H1 (cell line): ENCODE measurements around the gene CCK. TPM values are rescaled to one million over a fixed set of nuclear protein-coding genes. Genes with fewer than 3 reads are reported as not detected.

Experiments used
- CTCF ChIA-PET: fragments of 300-600 bp; sonication (Branson Sonifier 250); formaldehyde crosslinking; loops from one replicate; lab custom pipeline; 2021; ENCODE audit not compliant: partially characterized antibody; lab: Charles Lee
- POLR2A ChIA-PET: fragments of 300-600 bp; sonication (Branson Sonifier 250); formaldehyde crosslinking; loops from one replicate; lab custom pipeline; 2021; ENCODE audit warnings: inconsistent platforms; ENCODE audit not compliant: partially characterized antibody; lab: Charles Lee
- DNase-seq, 2 experiments: peaks; one replicate each; pipeline versions ENCODE4 v3.0.0 to v3.0.0-alpha.2; 2010 to 2022; ENCODE audit warnings: low spot score in 2 of 2, low read depth in 1 of 2, mixed read lengths in 1 of 2
- FAIRE-seq: peaks from 2 replicates; lab custom pipeline; 2011; peaks lifted over from hg19 to GRCh38; lab: Jason Lieb, UNC
- H2AFZ ChIP-seq: 2 replicates; pipeline ENCODE4 v1.8.1; 2012; ENCODE audit warnings: low read length, inconsistent platforms
- H2AK5ac ChIP-seq: 2 replicates; pipeline ENCODE4 v1.6.1; 2013; ENCODE audit warnings: low read depth, low read length
- H2BK120ac ChIP-seq: replicated peaks from 2 replicates; pipeline ENCODE3; 2013; ENCODE audit warnings: low read depth, low read length, inconsistent platforms
- H2BK12ac ChIP-seq: 2 replicates; pipeline ENCODE4 v1.6.1; 2013; ENCODE audit warnings: low read depth, low read length
- H2BK15ac ChIP-seq: 2 replicates; pipeline ENCODE4 v1.6.1; 2013; ENCODE audit warnings: low read length
- H2BK20ac ChIP-seq: 2 replicates; pipeline ENCODE4 v1.6.1; 2013; ENCODE audit warnings: low read length
- H2BK5ac ChIP-seq: 2 replicates; pipeline ENCODE4 v1.6.1; 2013; ENCODE audit warnings: low read depth, low read length
- H3K14ac ChIP-seq: 2 replicates; pipeline ENCODE4 v1.6.1; 2013; ENCODE audit warnings: inconsistent platforms; ENCODE audit not compliant: insufficient read length
- H3K18ac ChIP-seq: 2 replicates; pipeline ENCODE4 v1.6.1; 2013; ENCODE audit warnings: low read length; ENCODE audit errors: extremely low read depth
- H3K23ac ChIP-seq: 2 replicates; pipeline ENCODE4 v1.6.1; 2013; ENCODE audit warnings: inconsistent platforms; ENCODE audit not compliant: insufficient read length
- H3K23me2 ChIP-seq: 2 replicates; pipeline ENCODE4 v1.6.1; 2013; ENCODE audit warnings: low read depth, low read length
- H3K27ac ChIP-seq: 2 replicates; pipeline ENCODE4 v1.6.1; 2011; ENCODE audit warnings: low read depth, low read length, inconsistent platforms
- H3K27me3 ChIP-seq, 4 experiments: replicated peaks in 1 of 4; 1 replicate in 1 of 4; 2 replicates in 3 of 4; pipeline versions ENCODE4 v1.6.1 to v1.8.1; 2011 to 2013; ENCODE audit warnings: low read length in 3 of 4, mild to moderate bottlenecking in 3 of 4, inconsistent platforms in 2 of 4, mixed read lengths in 2 of 4, moderate library complexity in 1 of 4; ENCODE audit not compliant: control insufficient read depth in 3 of 4, insufficient read depth in 3 of 4; ENCODE audit errors: extremely low read depth in 1 of 4
- H3K36me3 ChIP-seq, 4 experiments: 2 replicates each; pipeline versions ENCODE4 v1.6.1 to v1.8.1; 2011 to 2013; ENCODE audit warnings: mild to moderate bottlenecking in 4 of 4, low read length in 3 of 4, moderate library complexity in 2 of 4, control low read depth in 1 of 4, inconsistent platforms in 1 of 4; ENCODE audit not compliant: insufficient read depth in 4 of 4, control insufficient read depth in 2 of 4
- H3K4ac ChIP-seq: replicated peaks from 2 replicates; pipeline ENCODE3; 2013; ENCODE audit warnings: low read length, low read depth, mixed read lengths, inconsistent platforms; ENCODE audit not compliant: insufficient read length
- H3K4me1 ChIP-seq, 4 experiments: replicated peaks in 1 of 4; 1 replicate in 1 of 4; 2 replicates in 3 of 4; pipeline versions ENCODE4 v1.6.1 to v1.8.1; 2011 to 2013; ENCODE audit warnings: low read length in 3 of 4, inconsistent platforms in 2 of 4, mixed read lengths in 1 of 4; ENCODE audit not compliant: insufficient read depth in 4 of 4, control insufficient read depth in 3 of 4
- H3K4me2 ChIP-seq, 2 experiments: 2 replicates each; pipeline versions ENCODE4 v1.6.1 to v1.8.1; 2011 to 2013; ENCODE audit warnings: low read depth in 2 of 2, low read length in 2 of 2, control low read depth in 1 of 2, inconsistent platforms in 1 of 2, mild to moderate bottlenecking in 1 of 2; ENCODE audit not compliant: insufficient read depth in 1 of 2
- H3K4me3 ChIP-seq, 4 experiments: fragments of 200-600, 300-600 bp in 1 of 4; sonication (generic), shearing (Covaris generic), sonication (Bioruptor Twin) in 1 of 4; 2 replicates each; pipeline versions ENCODE4 v1.5.1 to v1.8.1; 2011 to 2016; ENCODE audit warnings: low read length in 4 of 4, low read depth in 3 of 4, control low read depth in 2 of 4, inconsistent platforms in 2 of 4, mild to moderate bottlenecking in 2 of 4, mixed read lengths in 1 of 4, moderate library complexity in 1 of 4; ENCODE audit not compliant: insufficient read depth in 2 of 4; ENCODE audit errors: extremely low read depth in 1 of 4
- H3K56ac ChIP-seq: replicated peaks from 2 replicates; pipeline ENCODE3; 2013; ENCODE audit warnings: low read depth, mild to moderate bottlenecking, mixed read lengths, low read length, inconsistent platforms; ENCODE audit not compliant: insufficient read length
- H3K79me1 ChIP-seq: 2 replicates; pipeline ENCODE4 v1.6.1; 2013; ENCODE audit warnings: low read depth, low read length, control low read depth
- H3K79me2 ChIP-seq, 2 experiments: 2 replicates each; pipeline versions ENCODE4 v1.6.1 to v1.8.1; 2012 to 2013; ENCODE audit warnings: low read length in 2 of 2, mild to moderate bottlenecking in 2 of 2, inconsistent platforms in 1 of 2; ENCODE audit not compliant: insufficient read depth in 2 of 2, control insufficient read depth in 1 of 2
- H3K9ac ChIP-seq, 4 experiments: replicated peaks in 1 of 4; 1 replicate in 1 of 4; 2 replicates in 3 of 4; pipeline versions ENCODE4 v1.6.1 to v1.8.1; 2011 to 2013; ENCODE audit warnings: low read depth in 3 of 4, low read length in 3 of 4, control low read depth in 2 of 4, mild to moderate bottlenecking in 2 of 4, moderate library complexity in 2 of 4, inconsistent platforms in 1 of 4; ENCODE audit errors: extremely low read depth in 1 of 4
- H3K9me3 ChIP-seq, 2 experiments: 2 replicates each; pipeline versions ENCODE4 v1.6.1 to v1.8.1; 2012 to 2013; ENCODE audit warnings: mild to moderate bottlenecking in 2 of 2, moderate library complexity in 2 of 2, control low read depth in 1 of 2, inconsistent platforms in 1 of 2, low read depth in 1 of 2, low read length in 1 of 2, mixed read lengths in 1 of 2; ENCODE audit not compliant: insufficient read depth in 2 of 2
- H4K20me1 ChIP-seq, 2 experiments: replicated peaks in 1 of 2; 2 replicates each; pipeline versions ENCODE3 to v1.8.1; 2011 to 2013; ENCODE audit warnings: inconsistent platforms in 2 of 2, low read length in 2 of 2, mild to moderate bottlenecking in 1 of 2; ENCODE audit not compliant: insufficient read depth in 2 of 2, control insufficient read depth in 1 of 2
- H4K5ac ChIP-seq: 2 replicates; pipeline ENCODE4 v1.6.1; 2013; ENCODE audit warnings: low read length, low read depth, mixed read lengths, inconsistent platforms; ENCODE audit not compliant: insufficient read length
- H4K8ac ChIP-seq: 2 replicates; pipeline ENCODE4 v1.8.0; 2013; ENCODE audit warnings: mild to moderate bottlenecking, moderate library complexity, low read length, inconsistent platforms; ENCODE audit not compliant: insufficient read depth; ENCODE audit errors: extremely low read depth
- H4K91ac ChIP-seq: replicated peaks from 2 replicates; pipeline ENCODE3; 2013; ENCODE audit warnings: low read length, mixed read lengths, inconsistent platforms; ENCODE audit not compliant: insufficient read length
- ATF2 ChIP-seq: IDR thresholded peaks from 2 replicates; pipeline ENCODE4 v1.6.1; 2012; ENCODE audit warnings: low read length, inconsistent platforms
- CHD1 ChIP-seq: IDR thresholded peaks from 2 replicates; pipeline ENCODE4 v1.6.1; 2012; ENCODE audit warnings: low read depth, low read length, improper control_type of control experiment
- CHD2 ChIP-seq: IDR thresholded peaks from 2 replicates; pipeline ENCODE4 v1.6.1; 2012; ENCODE audit warnings: low read length, improper control_type of control experiment
- CREB1 ChIP-seq: IDR thresholded peaks from 2 replicates; pipeline ENCODE4 v1.6.1; 2012; ENCODE audit warnings: inconsistent platforms
- EZH2 ChIP-seq: fragments of 200-600 bp; sonication (generic); IDR thresholded peaks from 2 replicates; pipeline ENCODE4 v1.7.1; 2012; ENCODE audit warnings: low read depth, mild to moderate bottlenecking, moderate library complexity, low read length, inconsistent platforms; ENCODE audit not compliant: severe bottlenecking
- JUN ChIP-seq: IDR thresholded peaks from 2 replicates; pipeline ENCODE4 v1.6.1; 2011; ENCODE audit warnings: low read depth, mild to moderate bottlenecking, improper control_type of control experiment, low read length
- RBBP5 ChIP-seq: IDR thresholded peaks from 2 replicates; pipeline ENCODE4 v1.7.1; 2012; ENCODE audit warnings: low read depth, mild to moderate bottlenecking, inconsistent platforms, low read length, moderate library complexity, borderline replicate concordance
- RNF2 ChIP-seq: fragments of 200-900, 300-1000 bp; sonication (generic); IDR thresholded peaks from 2 replicates; pipeline ENCODE4 v1.7.1; 2016; ENCODE audit warnings: borderline replicate concordance, low read depth, mild to moderate bottlenecking, antibody characterized with exemption, low read length; ENCODE audit not compliant: poor library complexity, severe bottlenecking; ENCODE audit errors: missing control alignments
- SP1 ChIP-seq: IDR thresholded peaks from 2 replicates; pipeline ENCODE4 v1.6.1; 2011; ENCODE audit warnings: low read depth, low read length
- SP2 ChIP-seq: IDR thresholded peaks from 2 replicates; pipeline ENCODE4 v1.6.1; 2012; ENCODE audit warnings: mild to moderate bottlenecking, low read length, inconsistent platforms
- TEAD4 ChIP-seq: IDR thresholded peaks from 2 replicates; pipeline ENCODE4 v1.6.1; 2012; ENCODE audit warnings: low read depth, low read length, inconsistent platforms, mixed read lengths
- WGBS, 2 experiments: shearing (Covaris generic) in 1 of 2; methylation state at CpG; one replicate each; pipeline versions ENCODE4 v1.1.6 to v1.1.7; 2013 to 2015; ENCODE audit warnings: low lambda C conversion rate in 2 of 2, mixed read lengths in 2 of 2, inconsistent platforms in 1 of 2, low coverage in 1 of 2, missing lambda C conversion rate in 1 of 2; ENCODE audit not compliant: insufficient replicate concordance in 2 of 2, insufficient coverage in 1 of 2, insufficient read length in 1 of 2; ENCODE audit errors: extremely low coverage in 1 of 2, missing lambda C conversion rate in 1 of 2; 5-methylcytosine and 5-hydroxymethylcytosine counted together
- polyA plus RNA-seq, 7 experiments: library from polyadenylated mRNA; depleted of rRNA in 3 of 7; stranded (reverse) in 5 of 7; unstranded in 2 of 7; fragments of >200 nt in 5 of 7; fragments of 200-250 nt in 2 of 7; gene quantifications; 1 replicate in 5 of 7; 2 replicates in 1 of 7; 4 replicates in 1 of 7; pipeline versions ENCODE4 v1.2.1 to v1.2.3, GENCODE V29; 2011 to 2013; ENCODE audit warnings: missing spikeins in 2 of 7, mixed read lengths in 2 of 7
- total RNA-seq: library from RNA; stranded (reverse); fragmentation: NEBNext Ultra II Directional; extraction: Animal tissue kit (Norgen Biotek cat#: 25700); gene quantifications from 2 replicates; pipeline ENCODE4 v1.2.1, GENCODE V29; 2021

Gene CCK
- total and polyA plus RNA-seq, 2 of the 8 experiments (the other 6 are each of a cell fraction or from before 2014, with no cell fraction given), result 0.99 to 2.8 TPM

GRCh38 chr3:42308651-42309050, 42.7 kb upstream of the CCK start:
- H3K27ac ChIP-seq, result no peak overlapping the region
- WGBS, 2 experiments, result 95% methylated on average over 1 of the region's 1 CpG; no CpG with 5 or more reads in 1 of the 2 experiments
- CTCF ChIA-PET, result no interaction called here
- no peak overlapping the region for H2AK5ac ChIP-seq
- DNase-seq (no peak), FAIRE-seq (no peak)
- POLR2A ChIA-PET, result no interaction called here
- no peaks in the 10 kb centered on the region for H3K79me1 ChIP-seq
- no peaks in the 10 kb centered on the region for H4K20me1 ChIP-seq
- peaks cover 6 to 10% of the 10 kb centered on the region in 2 experiments for H3K9me3 ChIP-seq
- H3K4me3 ChIP-seq, result no peak overlapping the region
- no peak overlapping the region for H4K91ac ChIP-seq
- H2BK5ac ChIP-seq, result no peak overlapping the region
- H3K9ac ChIP-seq, result no peak overlapping the region
- H3K4me2 ChIP-seq, result no peak overlapping the region
- H3K23ac ChIP-seq, result no peak overlapping the region
- TF ChIP-seq CHD1 (no peak), TEAD4 (no peak), SP1 (no peak), CREB1 (no peak), ATF2 (no peak), SP2 (no peak), RBBP5 (no peak), RNF2 (no peak), EZH2 (no peak), JUN (no peak), CHD2 (no peak)
- H4K8ac ChIP-seq, result no peak overlapping the region
- no peak overlapping the region for H2BK120ac ChIP-seq
- no peak overlapping the region for H2BK12ac ChIP-seq
- H3K4me1 ChIP-seq, result no peaks in the 10 kb centered on the region
- H3K79me2 ChIP-seq, result no peaks in the 10 kb centered on the region
- H3K27me3 ChIP-seq, result no peaks in the 10 kb centered on the region
- H3K14ac ChIP-seq, result no peak overlapping the region
- no peaks in the 10 kb centered on the region for H3K23me2 ChIP-seq
- H2BK15ac ChIP-seq, result no peak overlapping the region
- H3K4ac ChIP-seq, result no peak overlapping the region
- H2BK20ac ChIP-seq, result no peak overlapping the region
- H3K36me3 ChIP-seq, result no peaks in the 10 kb centered on the region
- no peak overlapping the region for H4K5ac ChIP-seq
- no peak overlapping the region for H3K18ac ChIP-seq
- H3K56ac ChIP-seq, result no peak overlapping the region
- H2AFZ ChIP-seq, result no peak overlapping the region
